ENCODE data around the gene BASP1. TPM values are rescaled to one million over a fixed set of nuclear protein-coding genes. Genes with fewer than 3 reads are reported as not detected.

Gene BASP1
- total RNA-seq, 1 donor from 2014 or later = 158 TPM

- no peak overlapping the region for H3K9ac ChIP-seq
Observed at GRCh38 chr5:17196024-17196423, 21.4 kb upstream of the BASP1 start.

GRCh38 chr5:17196697-17197096, 20.7 kb upstream of the BASP1 start:
- Mint-ChIP-seq H3K4me1 (peaks cover 3% of the 10 kb centered on the region), H3K36me3 (no peaks in the 10 kb centered on the region), H3K4me3 (no peak overlapping the region), H3K27ac (no peak overlapping the region), H3K9me3 (peaks cover 5% of the 10 kb centered on the region), H3K27me3 (ENCODE audit: insufficient read depth, low read depth) (peaks cover 2% of the 10 kb centered on the region)
- Histone ChIP-seq H3K9me3 (ENCODE audit: low read depth) (no peaks in the 10 kb centered on the region), H3K27ac (no peak overlapping the region), H3K36me3 (no peaks in the 10 kb centered on the region), H3K9ac (no peak overlapping the region), H4K20me1 (ENCODE audit: low read depth) (no peaks in the 10 kb centered on the region), H2AFZ (replicated peaks) (no peak overlapping the region), H3K4me3 (no peak overlapping the region), H3K79me2 (ENCODE audit: low read depth) (no peaks in the 10 kb centered on the region), H3F3A (ENCODE audit: low read depth) (no peaks in the 10 kb centered on the region), H3K4me2 (no peak overlapping the region), H3K27me3 (no peaks in the 10 kb centered on the region), H3K4me1 (no peaks in the 10 kb centered on the region)
- no peak for DNase-seq (ENCODE audit: low spot score)
- no peak for TF ChIP-seq EZH2phosphoT487 (IDR thresholded peaks at IDR 0.05)
- TF ChIP-seq CTCF (IDR thresholded peaks at IDR 0.05) = no peak
- TF ChIP-seq EZH2 (IDR thresholded peaks at IDR 0.05) = no peak

More at GRCh38 chr5:17196024-17196423, 21.4 kb upstream of the BASP1 start:
- Mint-ChIP-seq H3K9me3 (peaks cover 5% of the 10 kb centered on the region), H3K4me1 (peaks cover 3% of the 10 kb centered on the region), H3K27ac (no peak overlapping the region), H3K36me3 (no peaks in the 10 kb centered on the region), H3K27me3 (ENCODE audit: insufficient read depth, low read depth) (peaks cover 3% of the 10 kb centered on the region), H3K4me3 (no peak overlapping the region)
- Histone ChIP-seq H3F3A (ENCODE audit: low read depth) (peaks cover 4% of the 10 kb centered on the region), H3K4me3 (no peak overlapping the region), H3K4me1 (no peaks in the 10 kb centered on the region), H3K36me3 (no peaks in the 10 kb centered on the region), H4K20me1 (ENCODE audit: low read depth) (no peaks in the 10 kb centered on the region), H3K27me3 (no peaks in the 10 kb centered on the region), H2AFZ (replicated peaks) (no peak overlapping the region), H3K79me2 (ENCODE audit: low read depth) (no peaks in the 10 kb centered on the region), H3K4me2 (no peak overlapping the region), H3K9me3 (ENCODE audit: low read depth) (no peaks in the 10 kb centered on the region), H3K27ac (no peak overlapping the region)
- TF ChIP-seq EZH2 (IDR thresholded peaks at IDR 0.05) (no peak), EZH2phosphoT487 (IDR thresholded peaks at IDR 0.05) (no peak), CTCF (IDR thresholded peaks at IDR 0.05) (no peak)
- DNase-seq (ENCODE audit: low spot score) = no peak

GRCh38 chr5:17203329-17204132, 13.9 kb upstream of the BASP1 start:
- Histone ChIP-seq H3K9ac (no peak overlapping the region), H3F3A (ENCODE audit: low read depth) (peaks cover under 1% of the 10 kb centered on the region), H2AFZ (replicated peaks) (no peak overlapping the region), H3K4me1 (peaks cover 8% of the 10 kb centered on the region), H3K27me3 (no peaks in the 10 kb centered on the region), H4K20me1 (ENCODE audit: low read depth) (no peaks in the 10 kb centered on the region), H3K4me2 (no peak overlapping the region), H3K9me3 (ENCODE audit: low read depth) (no peaks in the 10 kb centered on the region), H3K4me3 (no peak overlapping the region), H3K36me3 (no peaks in the 10 kb centered on the region), H3K27ac (no peak overlapping the region), H3K79me2 (ENCODE audit: low read depth) (no peaks in the 10 kb centered on the region)
- TF ChIP-seq EZH2 (IDR thresholded peaks at IDR 0.05) (no peak), CTCF (IDR thresholded peaks at IDR 0.05) (peak; percentile 81), EZH2phosphoT487 (IDR thresholded peaks at IDR 0.05) (no peak)
- Mint-ChIP-seq H3K27ac (no peak overlapping the region), H3K4me1 (peaks cover 4% of the 10 kb centered on the region), H3K36me3 (no peaks in the 10 kb centered on the region), H3K4me3 (no peak overlapping the region), H3K9me3 (peaks cover under 1% of the 10 kb centered on the region), H3K27me3 (ENCODE audit: insufficient read depth, low read depth) (peaks cover 3% of the 10 kb centered on the region)
- peak; percentile 53 for DNase-seq (ENCODE audit: low spot score)
